Heart right ventricle (tissue), 16 donors: Measurements from ENCODE around the gene TRPC3. TPM values are rescaled to one million over a fixed set of nuclear protein-coding genes. Genes with fewer than 3 reads are reported as not detected.
A peak's percentile ranks its signal among the peaks of the same experiment; 100 is the strongest.

Source experiments
- ATAC-seq, 8 donors: fragments of 200-7000 bp; cut with Tn5 transposase; one replicate each; pipeline ENCODE4 v1.9.1; 2020; ENCODE audit warnings: mild to moderate bottlenecking in 8 of 8, moderate library complexity in 8 of 8, moderate number of reproducible peaks in 1 of 8
- DNase-seq, 2 donors: peaks; one replicate each; pipeline ENCODE4 v3.0.0-alpha.2; 2020
- H3K27ac ChIP-seq, 10 donors: fragments of 200-600 bp; sonication (generic) in 2 of 10; one replicate each; pipeline versions ENCODE4 v1.5.0 to v1.8.0; 2020 to 2022; ENCODE audit warnings: mild to moderate bottlenecking in 3 of 10
- H3K27me3 ChIP-seq, 7 donors: fragments of 200-600 bp; one replicate each; pipeline ENCODE4 v1.8.0; 2021 to 2022; ENCODE audit warnings: mild to moderate bottlenecking in 2 of 7
- H3K36me3 ChIP-seq, 9 donors: fragments of 200-600 bp; sonication (generic) in 1 of 9; one replicate each; pipeline versions ENCODE4 v1.5.0 to v1.8.0; 2020 to 2022; ENCODE audit warnings: mild to moderate bottlenecking in 2 of 9
- H3K4me1 ChIP-seq, 9 donors: fragments of 200-600 bp; sonication (generic) in 1 of 9; one replicate each; pipeline versions ENCODE4 v1.5.0 to v1.8.0; 2020 to 2022; ENCODE audit warnings: mild to moderate bottlenecking in 4 of 9
- H3K4me3 ChIP-seq, 10 donors: fragments of 200-600 bp; sonication (generic) in 2 of 10; one replicate each; pipeline versions ENCODE4 v1.5.0 to v1.8.0; 2020 to 2022; ENCODE audit warnings: mild to moderate bottlenecking in 7 of 10, moderate library complexity in 2 of 10
- H3K9me3 ChIP-seq, 11 donors: fragments of 200-600 bp in 10 of 11; sonication (generic) in 2 of 11; one replicate each; pipeline versions ENCODE4 v1.5.0 to v1.8.0; 2013 to 2022; ENCODE audit warnings: mild to moderate bottlenecking in 2 of 11, control low read depth in 1 of 11, moderate library complexity in 1 of 11
- WGBS, 2 donors: extraction: QIAGEN DNeasy Blood & Tissue Kit; methylation state at CpG; one replicate each; pipeline ENCODE4 v1.1.7; 2013; ENCODE audit warnings: inconsistent platforms in 1 of 2; 5-methylcytosine and 5-hydroxymethylcytosine counted together
- intact Hi-C, 10 donors: fragments of 100-400 bp; cut with DNase I; formaldehyde crosslinking; loops; one replicate each; pipeline versions ENCODE4 v1.11.1 to v1.14.2; 2022
- polyA plus RNA-seq, 2 donors: library from polyadenylated mRNA; stranded (reverse); fragments of 200-250 nt; gene quantifications; one replicate each; pipeline ENCODE4 v1.2.3, GENCODE V29; 2013
- total RNA-seq, 10 donors: library from RNA; stranded (reverse); fragmentation: NEBNext Ultra II Directional in 3 of 10; extraction: Animal tissue kit (Norgen Biotek cat#: 25700) in 3 of 10; gene quantifications; one replicate each; pipeline versions ENCODE4 v1.2.1 to v1.2.4, GENCODE V29; 2021 to 2023
- TF ChIP-seq, protein P1 (sequence below), 9 donors: fragments of 200-600 bp; sonication (generic) in 2 of 9; IDR thresholded peaks; one replicate each; pipeline versions ENCODE4 v1.5.0 to v1.8.0; 2021 to 2022; ENCODE audit warnings: antibody characterized with exemption in 9 of 9, mild to moderate bottlenecking in 5 of 9, moderate library complexity in 1 of 9
- donor health status: Arrhythmogenic right ventricular cardiomyopathy.
- donor health status: ischemic (EF 13 %, LVEDD 7.1; RV severe dilation, severe dysfunction).
- donor health status: healthy with polysubstance abuse.
- donor health status: DM: no; HTN: yes; CAD: no.
- donor health status: DM: no; HTN: no; CAD: no.
- donor health status: ischemic (EF 25% LVEDD 6.9; RV normal size, moderate dysfunction).
- donor health status: ischemic (EF 25% LVEDD 5.7; RV mildly dilated, moderate dysfunction).
- donor health status: healthy.
- donor health status: DM: yes; HTN: yes; CAD: no.
- donor health status: Ischemic cardiomyopathy.
- donor health status: ischemic (EF 35%, LVEDD 5.7; RV mildly dilated, moderate dysfunction).
- donor health status: nonischemic (EF 11% LVEDD 7.7; RV severe dilation, severe dysfunction).
- donor health status: DM: yes; HTN: yes; CAD: no.
- donor health status: PGD.
- donor health status: ischemic (EF 29% LVEDD 5.4; RV normal size, mild dysfunction).
- donor health status: nonischemic (EF 23%, LVEDD 6.1; RV moderate dilation, normal function).

Gene TRPC3
- total and polyA plus RNA-seq, 12 donors = 0.13 to 0.28 (median 0.17) TPM; not detected in 5

DNA sequence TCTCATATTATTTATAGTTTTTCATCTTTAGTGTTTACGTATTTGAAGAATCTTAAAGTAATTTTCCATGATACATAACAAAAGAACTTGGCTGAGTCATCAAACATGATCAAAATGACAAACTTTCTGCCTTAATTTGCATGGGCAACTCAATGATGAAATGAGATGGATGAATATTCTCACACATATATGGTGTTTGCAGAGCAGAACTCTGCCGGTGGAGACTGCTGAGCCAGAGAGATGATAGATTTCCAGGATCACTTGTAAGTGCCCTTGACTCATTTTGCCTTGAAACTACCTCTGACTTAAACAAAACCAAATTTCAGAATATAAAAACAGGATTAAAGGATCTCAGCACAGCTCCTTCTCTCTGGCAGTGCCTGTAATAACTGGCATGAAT lies 38.2 kb downstream of the TRPC3 start:
- no peak overlapping the region for H3K4me3 ChIP-seq
- 89 to 94% methylated on average over 2 of the region's 2 CpGs for WGBS, 2 donors
- H3K9me3 ChIP-seq = no peaks in the 10 kb centered on the region
- no peak for ATAC-seq
- intact Hi-C loops = no loop called here
- H3K27me3 ChIP-seq = no peaks in the 10 kb centered on the region
- no peak overlapping the region for H3K27ac ChIP-seq
- H3K36me3 ChIP-seq = no peaks in the 10 kb centered on the region
- no peaks in the 10 kb centered on the region for H3K4me1 ChIP-seq
- DNase-seq = no peak
- TF ChIP-seq, protein P1, sequence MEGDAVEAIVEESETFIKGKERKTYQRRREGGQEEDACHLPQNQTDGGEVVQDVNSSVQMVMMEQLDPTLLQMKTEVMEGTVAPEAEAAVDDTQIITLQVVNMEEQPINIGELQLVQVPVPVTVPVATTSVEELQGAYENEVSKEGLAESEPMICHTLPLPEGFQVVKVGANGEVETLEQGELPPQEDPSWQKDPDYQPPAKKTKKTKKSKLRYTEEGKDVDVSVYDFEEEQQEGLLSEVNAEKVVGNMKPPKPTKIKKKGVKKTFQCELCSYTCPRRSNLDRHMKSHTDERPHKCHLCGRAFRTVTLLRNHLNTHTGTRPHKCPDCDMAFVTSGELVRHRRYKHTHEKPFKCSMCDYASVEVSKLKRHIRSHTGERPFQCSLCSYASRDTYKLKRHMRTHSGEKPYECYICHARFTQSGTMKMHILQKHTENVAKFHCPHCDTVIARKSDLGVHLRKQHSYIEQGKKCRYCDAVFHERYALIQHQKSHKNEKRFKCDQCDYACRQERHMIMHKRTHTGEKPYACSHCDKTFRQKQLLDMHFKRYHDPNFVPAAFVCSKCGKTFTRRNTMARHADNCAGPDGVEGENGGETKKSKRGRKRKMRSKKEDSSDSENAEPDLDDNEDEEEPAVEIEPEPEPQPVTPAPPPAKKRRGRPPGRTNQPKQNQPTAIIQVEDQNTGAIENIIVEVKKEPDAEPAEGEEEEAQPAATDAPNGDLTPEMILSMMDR (IDR thresholded peaks at IDR 0.05) = no peak

DNA sequence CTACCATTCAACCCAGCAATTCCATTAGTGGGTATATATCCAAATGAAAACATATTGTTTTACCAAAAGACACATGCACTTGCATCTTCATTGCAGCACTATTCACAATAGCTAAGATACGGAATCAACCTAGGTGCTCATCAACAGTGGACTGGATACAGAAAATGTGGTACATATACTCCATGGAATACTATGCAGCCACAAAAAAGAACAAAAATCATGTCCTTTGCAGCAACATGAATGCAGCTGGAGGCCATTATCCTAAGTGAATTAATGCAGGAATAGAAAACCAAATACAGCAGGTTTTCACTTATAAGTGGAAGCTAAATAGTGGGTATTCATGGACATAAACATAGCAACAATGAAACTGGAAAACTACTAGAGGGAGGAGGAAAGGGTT lies 43.5 kb downstream of the TRPC3 start:
- Histone ChIP-seq H3K9me3 (no peaks in the 10 kb centered on the region), H3K27me3 (peaks cover 0 to 8% (median 0%) of the 10 kb centered on the region in 7 donors), H3K36me3 (no peaks in the 10 kb centered on the region), H3K27ac (no peak overlapping the region), H3K4me1 (no peaks in the 10 kb centered on the region), H3K4me3 (no peak overlapping the region)
- no peak for DNase-seq
- TF ChIP-seq, protein P1 (IDR thresholded peaks at IDR 0.05) = no peak
- 99 to 100% methylated on average over 1 of the region's 1 CpG for WGBS, 2 donors
- intact Hi-C loops = loop anchor here in 2 of 10 donors (10.0 kb wide), 1 partner anchor 666 kb away; no protein-coding TSS in a partner anchor
- ATAC-seq = no peak

DNA sequence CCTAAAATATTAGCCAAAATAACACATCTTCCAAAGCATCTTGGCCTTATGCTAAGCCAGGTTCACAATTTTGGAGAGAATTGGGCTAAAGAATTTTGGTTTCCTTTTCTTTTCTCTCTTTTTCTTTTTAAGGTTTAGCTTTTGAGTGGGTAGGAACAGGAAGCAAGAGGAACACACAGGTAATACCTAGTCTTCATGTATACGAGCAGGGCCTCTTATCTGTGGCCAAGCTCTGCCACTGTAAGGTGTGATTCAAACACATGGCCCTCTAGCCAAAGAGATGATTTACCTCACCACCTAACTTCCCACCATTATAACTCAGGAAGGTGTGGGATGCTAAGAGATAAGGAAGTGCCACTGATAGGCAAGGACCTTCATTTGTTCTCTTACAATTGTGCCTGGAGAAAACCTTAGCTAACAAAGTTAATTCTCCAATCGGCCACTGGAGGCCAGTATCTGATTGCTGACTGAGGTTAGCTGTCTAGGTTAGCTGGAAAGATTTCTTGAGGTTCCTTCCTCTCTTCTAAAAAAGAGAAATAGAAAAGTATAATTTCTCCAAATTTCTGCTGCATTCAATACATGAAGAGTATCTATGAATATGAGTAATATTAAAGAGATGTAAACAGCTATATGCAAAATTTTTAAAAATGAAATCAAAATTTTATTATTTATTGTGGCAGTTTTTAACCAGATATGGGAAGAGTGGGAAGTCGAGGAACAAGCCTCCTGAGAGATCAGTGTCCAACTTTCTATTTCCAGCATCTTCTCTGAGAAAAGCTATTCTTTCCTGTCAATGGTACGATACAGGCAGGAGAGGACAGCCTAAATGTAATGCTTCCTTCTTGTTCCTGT lies 51.5 kb downstream of the TRPC3 start:
- H3K4me1 ChIP-seq = no peaks in the 10 kb centered on the region

DNA sequence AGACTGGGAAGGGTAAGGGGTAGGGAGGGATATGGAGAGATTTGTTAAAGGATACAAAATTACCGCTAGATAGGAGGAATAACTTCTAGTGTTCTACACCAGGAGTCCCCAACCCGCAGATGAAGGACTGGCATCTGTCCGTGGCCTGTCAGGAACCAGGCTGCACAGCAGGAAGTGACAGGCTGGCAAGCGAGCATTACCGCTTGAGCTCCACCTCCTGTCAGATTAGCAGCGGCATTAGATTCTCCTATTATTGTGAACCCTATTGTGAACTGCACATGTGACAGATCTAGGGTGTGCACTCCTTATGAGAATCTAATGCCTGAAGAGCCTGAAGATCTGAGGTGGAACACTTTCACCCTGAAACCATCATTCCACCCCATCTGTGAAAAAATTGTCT lies 53.7 kb downstream of the TRPC3 start:
- WGBS, 2 donors = 44 to 48% methylated on average over 6 of the region's 6 CpGs
- no peak for DNase-seq
- no peak overlapping the region for H3K27ac ChIP-seq
- TF ChIP-seq, protein P1 (IDR thresholded peaks at IDR 0.05) = no peak
- H3K27me3 ChIP-seq = peaks cover 0 to 13% (median 0%) of the 10 kb centered on the region in 7 donors
- no peaks in the 10 kb centered on the region for H3K4me1 ChIP-seq
- H3K36me3 ChIP-seq = no peaks in the 10 kb centered on the region
- no peak for ATAC-seq
- no peak overlapping the region for H3K4me3 ChIP-seq
- intact Hi-C loops = no loop called here
- H3K9me3 ChIP-seq = peaks cover 0 to 4% (median 0%) of the 10 kb centered on the region in 11 donors

More for the DNA sequence above, 51.5 kb downstream of the TRPC3 start:
- H3K36me3 ChIP-seq = no peaks in the 10 kb centered on the region
- H3K27ac ChIP-seq = no peak overlapping the region
- peak in 1 of 2 donors; percentile 34 for DNase-seq
- intact Hi-C loops = loop anchor here in 5 of 10 donors (2.0 to 10.0 kb wide), 5 partner anchors 322 to 677 kb away; no protein-coding TSS in a partner anchor
- H3K4me3 ChIP-seq = no peak overlapping the region
- H3K9me3 ChIP-seq = peaks cover 0 to 4% (median 0%) of the 10 kb centered on the region in 11 donors
- TF ChIP-seq, protein P1 (IDR thresholded peaks at IDR 0.05) = peak; percentile 43 to 76 (median 70)
- peak in 3 of 8 donors; percentile 39 to 62 (median 56) for ATAC-seq
- peaks cover 0 to 8% (median 0%) of the 10 kb centered on the region in 7 donors for H3K27me3 ChIP-seq
- WGBS, 2 donors = 58 to 62% methylated on average over 4 of the region's 4 CpGs
